Naive thymus-derived CD8-positive, alpha-beta T cell (primary cell): ENCODE data around the gene NAB1. TPM values are rescaled to one million over a fixed set of nuclear protein-coding genes. Genes with fewer than 3 reads are reported as not detected.

Experiments
- ATAC-seq, 2 donors: fragments of 150-1000 bp; cut with Tn5 transposase in 1 of 2; sonication (Bioruptor Pico), chemical (Tn5 transposase) in 1 of 2; 1 replicate in 1 of 2; 2 replicates in 1 of 2; pipeline ENCODE4 v1.10.0; 2021; ENCODE audit warnings: mild to moderate bottlenecking in 2 of 2, moderate library complexity in 2 of 2
- POLR2A ChIA-PET: fragments of 350-600 bp; sonication (Branson Sonifier 250); formaldehyde crosslinking; loops from one replicate; lab custom pipeline; 2021; ENCODE audit warnings: antibody characterized with exemption; lab: Charles Lee
- DNase-seq, 10 donors: peaks; one replicate each; pipeline versions ENCODE4 v3.0.0 to v3.0.0-alpha.2; 2020 to 2022
- H3K27ac Mint-ChIP-seq, 10 donors: one replicate each; pipeline ENCODE4 v1.8.0; 2020 to 2022; ENCODE audit warnings: mild to moderate bottlenecking in 10 of 10, mixed read lengths in 10 of 10, moderate library complexity in 4 of 10, inconsistent platforms in 1 of 10
- H3K27me3 Mint-ChIP-seq, 5 donors: one replicate each; pipeline ENCODE4 v1.8.0; 2021 to 2022; ENCODE audit warnings: mixed read lengths in 5 of 5
- H3K36me3 Mint-ChIP-seq, 3 donors: one replicate each; pipeline ENCODE4 v1.8.0; 2020 to 2022; ENCODE audit warnings: mixed read lengths in 3 of 3, mild to moderate bottlenecking in 2 of 3, inconsistent platforms in 1 of 3
- H3K4me1 Mint-ChIP-seq, 4 donors: one replicate each; pipeline ENCODE4 v1.8.0; 2021 to 2022; ENCODE audit warnings: mixed read lengths in 4 of 4
- H3K4me3 Mint-ChIP-seq, 10 donors: one replicate each; pipeline ENCODE4 v1.8.0; 2020 to 2022; ENCODE audit warnings: mild to moderate bottlenecking in 10 of 10, mixed read lengths in 10 of 10, moderate library complexity in 6 of 10, inconsistent platforms in 1 of 10
- H3K9me3 Mint-ChIP-seq, 9 donors: one replicate each; pipeline ENCODE4 v1.8.0; 2020 to 2022; ENCODE audit warnings: mixed read lengths in 9 of 9, mild to moderate bottlenecking in 3 of 9, inconsistent platforms in 1 of 9, moderate library complexity in 1 of 9
- polyA plus RNA-seq, 3 donors: library from polyadenylated mRNA; unstranded; fragments of 300-500 nt; fragmentation: Illumina TruSeq; gene quantifications; one replicate each; pipeline ENCODE4 v1.2.3, GENCODE V29; 2021
- total RNA-seq, 8 experiments: library from RNA in 2 of 8; stranded (reverse) in 2 of 8; gene quantifications; one replicate each; pipeline ENCODE4 v1.2.3 and lab custom pipeline; 2021 to 2026

The NAB1 gene
- total and polyA plus RNA-seq, 5 experiments from 2014 or later, result 2.7 to 24.3 (median 4.3) TPM

- Mint-ChIP-seq H3K27ac (peak overlapping the region; percentile 16 to 94 (median 86)), H3K4me1 (peaks cover 12 to 42% (median 30%) of the 10 kb centered on the region in 4 donors), H3K9me3 (no peaks in the 10 kb centered on the region), H3K27me3 (no peaks in the 10 kb centered on the region), H3K4me3 (peak overlapping the region in 7 of 10 donors; percentile 1 to 88 (median 41)), H3K36me3 (no peaks in the 10 kb centered on the region)
- ATAC-seq, result no peak
- POLR2A ChIA-PET, result interaction anchor here (2.0 kb wide), 1 partner anchor 113 kb away, joined by 10 read pairs; the partner anchor contains the start of gene NEMP2
- no peak for DNase-seq
These were observed 1.9 kb upstream of the NAB1 start for GRCh38 chr2:190646780-190647522.

- peak overlapping the region; percentile 73 to 97 (median 90) for H3K27ac Mint-ChIP-seq
- H3K27me3 Mint-ChIP-seq, result no peaks in the 10 kb centered on the region
- H3K9me3 Mint-ChIP-seq, result no peaks in the 10 kb centered on the region
- peak overlapping the region; percentile 81 to 93 (median 86) for H3K4me3 Mint-ChIP-seq
- POLR2A ChIA-PET, result interaction anchor here (0.7 to 2.0 kb wide), 9 partner anchors 8 to 1015 kb away, joined by 3 to 14 read pairs (median 5); partner anchors contain the start of gene NEMP2
- peaks cover 12 to 42% (median 30%) of the 10 kb centered on the region in 4 donors for H3K4me1 Mint-ChIP-seq
- ATAC-seq (peak; percentile 73 to 79), DNase-seq (peak; percentile 86 to 96 (median 90))
- H3K36me3 Mint-ChIP-seq, result no peaks in the 10 kb centered on the region
These were observed 421 bp upstream of the NAB1 start for GRCh38 chr2:190648289-190649034.

- Mint-ChIP-seq H3K27me3 (no peaks in the 10 kb centered on the region), H3K4me1 (peaks cover 12 to 35% (median 30%) of the 10 kb centered on the region in 4 donors), H3K27ac (peak overlapping the region; percentile 85 to 98 (median 94)), H3K9me3 (no peaks in the 10 kb centered on the region), H3K4me3 (peak overlapping the region; percentile 89 to 97 (median 94)), H3K36me3 (no peaks in the 10 kb centered on the region)
- DNase-seq, result peak in 1 of 10 donors; percentile 31
- POLR2A ChIA-PET, result interaction anchor here (1.6 kb wide), 1 partner anchor 242 kb away, joined by 9 read pairs; the partner anchor contains the start of gene MFSD6
- ATAC-seq, result no peak
These were observed 1.0 kb downstream of the NAB1 start for GRCh38 chr2:190649798-190650390.

DNA sequence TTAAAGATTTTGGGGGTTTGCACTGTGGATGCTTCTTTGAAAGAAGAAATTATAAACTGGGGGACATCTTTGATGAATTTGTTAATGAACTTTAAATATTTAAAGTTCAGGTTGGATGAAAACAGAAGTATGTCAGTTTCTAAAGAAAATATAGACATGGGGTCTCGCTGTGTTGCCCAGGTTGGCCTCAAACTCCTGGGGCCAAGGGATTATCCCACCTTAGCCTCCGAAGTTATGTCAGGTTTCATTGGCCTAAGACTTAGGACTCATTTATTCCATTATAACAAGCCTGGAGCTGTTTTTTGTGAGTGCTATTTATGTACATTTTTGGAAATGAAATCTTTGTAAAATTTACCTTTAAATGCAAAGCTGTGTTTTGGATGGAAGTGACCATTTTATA is 2.5 kb downstream of the NAB1 start:
- peaks cover 11 to 34% (median 31%) of the 10 kb centered on the region in 4 donors for H3K4me1 Mint-ChIP-seq
- no peaks in the 10 kb centered on the region for H3K9me3 Mint-ChIP-seq
- ATAC-seq, result no peak
- no peaks in the 10 kb centered on the region for H3K36me3 Mint-ChIP-seq
- POLR2A ChIA-PET, result interaction anchor here (0.7 to 0.9 kb wide), 2 partner anchors 24 kb away, joined by 3 read pairs; no protein-coding TSS in a partner anchor
- peak overlapping the region in 3 of 10 donors; percentile 6 to 61 (median 40) for H3K27ac Mint-ChIP-seq
- DNase-seq, result no peak
- H3K27me3 Mint-ChIP-seq, result no peaks in the 10 kb centered on the region
- H3K4me3 Mint-ChIP-seq, result peak overlapping the region in 5 of 10 donors; percentile 13 to 70 (median 22)

DNA sequence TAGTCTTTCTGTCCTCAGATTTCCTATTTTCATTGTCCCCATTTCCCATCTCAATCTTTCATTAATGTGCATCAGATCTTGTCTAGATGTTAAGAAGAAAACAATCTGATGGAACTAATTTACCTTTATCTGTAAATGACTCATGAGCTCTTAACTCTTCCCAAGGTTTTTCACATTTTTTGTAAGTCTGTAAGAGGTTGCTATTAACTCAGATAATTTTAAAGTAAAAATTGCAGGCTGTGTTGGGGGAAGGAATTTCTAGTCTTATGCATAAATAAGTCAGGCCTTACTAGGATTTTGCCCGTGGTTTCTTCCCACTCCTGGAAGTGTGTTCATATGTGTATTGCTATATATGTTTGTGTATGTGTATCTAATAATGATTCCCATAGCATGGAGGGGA is 4.3 kb downstream of the NAB1 start:
- no peaks in the 10 kb centered on the region for H3K9me3 Mint-ChIP-seq
- no peaks in the 10 kb centered on the region for H3K27me3 Mint-ChIP-seq
- ATAC-seq, result no peak
- POLR2A ChIA-PET, result no interaction called here
- no peaks in the 10 kb centered on the region for H3K36me3 Mint-ChIP-seq
- no peak overlapping the region for H3K4me3 Mint-ChIP-seq
- no peak overlapping the region for H3K27ac Mint-ChIP-seq
- DNase-seq, result no peak
- H3K4me1 Mint-ChIP-seq, result peaks cover 14 to 43% (median 32%) of the 10 kb centered on the region in 4 donors

GRCh38 chr2:190653931-190654330 is 5.0 kb downstream of the NAB1 start:
- ATAC-seq, result no peak
- H3K4me1 Mint-ChIP-seq, result peaks cover 19 to 48% (median 37%) of the 10 kb centered on the region in 4 donors
- H3K27me3 Mint-ChIP-seq, result no peaks in the 10 kb centered on the region
- H3K36me3 Mint-ChIP-seq, result peaks cover 0 to 1% (median 1%) of the 10 kb centered on the region in 3 donors
- POLR2A ChIA-PET, result no interaction called here
- no peak for DNase-seq
- H3K27ac Mint-ChIP-seq, result no peak overlapping the region
- no peak overlapping the region for H3K4me3 Mint-ChIP-seq
- no peaks in the 10 kb centered on the region for H3K9me3 Mint-ChIP-seq

- Mint-ChIP-seq H3K9me3 (no peaks in the 10 kb centered on the region), H3K36me3 (peaks cover 0 to 12% (median 5%) of the 10 kb centered on the region in 3 donors), H3K4me3 (no peak overlapping the region), H3K27ac (no peak overlapping the region), H3K27me3 (no peaks in the 10 kb centered on the region), H3K4me1 (peaks cover 19 to 45% (median 41%) of the 10 kb centered on the region in 4 donors)
- DNase-seq (no peak), ATAC-seq (no peak)
- POLR2A ChIA-PET, result no interaction called here
These were observed 6.2 kb downstream of the NAB1 start for GRCh38 chr2:190655113-190655512.

GRCh38 chr2:190655570-190655969 is 6.7 kb downstream of the NAB1 start:
- H3K36me3 Mint-ChIP-seq, result peaks cover 0 to 15% (median 5%) of the 10 kb centered on the region in 3 donors
- peaks cover 19 to 44% (median 39%) of the 10 kb centered on the region in 4 donors for H3K4me1 Mint-ChIP-seq
- DNase-seq (no peak), ATAC-seq (no peak)
- no peak overlapping the region for H3K4me3 Mint-ChIP-seq
- no peak overlapping the region for H3K27ac Mint-ChIP-seq
- no peaks in the 10 kb centered on the region for H3K27me3 Mint-ChIP-seq
- no peaks in the 10 kb centered on the region for H3K9me3 Mint-ChIP-seq
- POLR2A ChIA-PET, result no interaction called here

GRCh38 chr2:190656301-190656700 is 7.4 kb downstream of the NAB1 start:
- DNase-seq (no peak), ATAC-seq (no peak)
- H3K9me3 Mint-ChIP-seq, result no peaks in the 10 kb centered on the region
- H3K36me3 Mint-ChIP-seq, result peaks cover 0 to 20% (median 5%) of the 10 kb centered on the region in 3 donors
- POLR2A ChIA-PET, result interaction anchor here (0.7 kb wide), 1 partner anchor 139 kb away, joined by 3 read pairs; no protein-coding TSS in a partner anchor
- no peak overlapping the region for H3K4me3 Mint-ChIP-seq
- peak overlapping the region in 2 of 10 donors; percentile 26 to 29 for H3K27ac Mint-ChIP-seq
- peaks cover 19 to 41% (median 41%) of the 10 kb centered on the region in 4 donors for H3K4me1 Mint-ChIP-seq
- no peaks in the 10 kb centered on the region for H3K27me3 Mint-ChIP-seq

- Mint-ChIP-seq H3K9me3 (no peaks in the 10 kb centered on the region), H3K27me3 (no peaks in the 10 kb centered on the region), H3K4me1 (peaks cover 25 to 54% (median 44%) of the 10 kb centered on the region in 4 donors), H3K4me3 (peak overlapping the region in 1 of 10 donors; percentile 6), H3K27ac (peak overlapping the region in 3 of 10 donors; percentile 8 to 74 (median 65)), H3K36me3 (peaks cover 0 to 25% (median 5%) of the 10 kb centered on the region in 3 donors)
- ATAC-seq, result no peak
- no peak for DNase-seq
- POLR2A ChIA-PET, result no interaction called here
These were observed 8.8 kb downstream of the NAB1 start for GRCh38 chr2:190657474-190658255.

DNA sequence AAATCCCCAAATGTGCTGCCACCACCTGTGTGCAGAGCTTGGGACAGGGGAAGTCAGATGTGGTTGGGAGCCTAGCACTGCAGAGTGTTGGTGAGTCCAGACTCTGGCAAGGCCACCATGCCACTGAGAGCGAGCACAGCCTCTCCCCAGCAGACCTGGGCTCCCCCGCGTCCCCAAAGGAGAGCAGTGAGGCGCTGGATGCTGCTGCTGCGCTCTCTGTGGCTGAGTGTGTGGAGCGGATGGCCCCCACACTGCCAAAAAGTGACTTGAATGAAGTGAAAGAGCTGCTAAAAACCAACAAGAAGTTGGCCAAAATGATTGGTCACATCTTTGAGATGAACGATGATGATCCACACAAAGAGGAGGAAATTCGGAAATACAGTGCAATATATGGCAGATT is 10.7 kb downstream of the NAB1 start:
- H3K4me1 Mint-ChIP-seq, result peaks cover 25 to 56% (median 48%) of the 10 kb centered on the region in 4 donors

More for the DNA sequence above, 10.7 kb downstream of the NAB1 start:
- no peak for ATAC-seq
- Mint-ChIP-seq H3K27me3 (no peaks in the 10 kb centered on the region), H3K27ac (peak overlapping the region in 1 of 10 donors; percentile 31), H3K9me3 (no peaks in the 10 kb centered on the region), H3K4me3 (no peak overlapping the region), H3K36me3 (peaks cover 0 to 33% (median 5%) of the 10 kb centered on the region in 3 donors)
- POLR2A ChIA-PET, result no interaction called here
- no peak for DNase-seq
